ENCODE measurements around the gene COL17A1.

DNA sequence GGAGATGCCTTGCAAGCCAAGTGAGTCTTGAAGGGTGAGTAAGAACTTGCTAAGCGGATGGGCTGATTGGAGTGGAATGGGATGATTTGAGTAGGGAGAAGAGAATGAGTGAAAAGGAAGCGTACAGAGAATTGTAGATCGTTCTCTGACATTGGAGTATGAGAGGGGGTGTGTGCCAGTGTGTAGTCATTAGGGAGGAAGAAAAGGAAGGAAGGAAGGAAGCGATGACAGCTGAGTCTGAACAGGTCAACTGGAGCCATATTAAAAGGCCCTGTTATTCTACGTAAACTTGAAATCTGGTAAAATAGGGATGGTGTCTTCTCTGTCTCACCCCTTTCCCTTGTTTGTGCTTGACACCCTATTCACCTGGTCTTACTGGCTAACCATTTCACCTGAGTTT lies 63.7 kb downstream of the COL17A1 start:
- TF ChIP-seq GATA2 (IDR thresholded peaks at IDR 0.05; ENCODE audit: low read depth, low read length) (no peak), GATA3 (IDR thresholded peaks at IDR 0.05; ENCODE audit: low read depth, low read length) (no peak)
